ENCODE results near the gene XAB2.

XAB2 gene

DNA sequence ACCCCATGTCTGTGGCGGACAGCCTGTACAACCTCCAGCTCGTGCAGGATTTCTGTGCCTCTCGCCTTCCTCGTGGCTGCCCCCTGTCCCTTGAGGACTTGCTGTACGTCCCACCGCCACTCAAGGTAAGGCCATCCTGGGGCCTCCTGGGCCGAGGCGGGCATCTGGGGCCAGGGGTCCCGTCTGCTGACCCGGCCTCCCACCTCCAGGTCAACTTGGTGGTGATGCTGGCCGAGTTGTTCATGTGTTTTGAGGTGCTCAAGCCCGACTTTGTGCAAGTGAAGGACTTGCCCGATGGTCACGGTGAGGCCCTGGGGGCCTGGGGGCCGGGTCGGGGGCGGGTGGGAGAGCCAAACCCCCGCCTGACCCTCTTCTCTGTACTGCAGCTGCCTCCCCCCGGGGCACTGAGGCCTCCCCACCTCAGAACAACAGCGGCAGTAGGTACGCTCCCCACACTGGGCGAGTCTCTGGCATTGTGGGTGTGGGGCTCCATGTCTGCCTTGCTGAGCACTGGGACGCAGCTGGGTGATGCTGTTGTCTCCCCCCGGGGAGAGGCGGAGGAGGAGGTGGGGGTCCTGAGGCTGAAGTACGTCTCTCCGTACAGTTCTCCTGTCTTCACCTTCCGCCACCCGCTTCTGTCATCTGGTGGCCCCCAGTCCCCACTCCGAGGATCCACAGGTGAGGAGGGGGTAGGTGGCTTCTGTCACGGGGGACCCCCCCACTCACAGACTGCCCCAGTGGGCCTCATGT lies 18.7 kb downstream of the XAB2 start:
- no peak overlapping the region for H3K27ac ChIP-seq
- peaks cover 0 to 47% (median 0%) of the 10 kb centered on the region in 3 donors for H3K36me3 ChIP-seq
- H3K27me3 ChIP-seq = peaks cover 0 to 16% of the 10 kb centered on the region in 2 donors
- no peaks in the 10 kb centered on the region for H3K9me3 ChIP-seq
- TF ChIP-seq, protein P1, sequence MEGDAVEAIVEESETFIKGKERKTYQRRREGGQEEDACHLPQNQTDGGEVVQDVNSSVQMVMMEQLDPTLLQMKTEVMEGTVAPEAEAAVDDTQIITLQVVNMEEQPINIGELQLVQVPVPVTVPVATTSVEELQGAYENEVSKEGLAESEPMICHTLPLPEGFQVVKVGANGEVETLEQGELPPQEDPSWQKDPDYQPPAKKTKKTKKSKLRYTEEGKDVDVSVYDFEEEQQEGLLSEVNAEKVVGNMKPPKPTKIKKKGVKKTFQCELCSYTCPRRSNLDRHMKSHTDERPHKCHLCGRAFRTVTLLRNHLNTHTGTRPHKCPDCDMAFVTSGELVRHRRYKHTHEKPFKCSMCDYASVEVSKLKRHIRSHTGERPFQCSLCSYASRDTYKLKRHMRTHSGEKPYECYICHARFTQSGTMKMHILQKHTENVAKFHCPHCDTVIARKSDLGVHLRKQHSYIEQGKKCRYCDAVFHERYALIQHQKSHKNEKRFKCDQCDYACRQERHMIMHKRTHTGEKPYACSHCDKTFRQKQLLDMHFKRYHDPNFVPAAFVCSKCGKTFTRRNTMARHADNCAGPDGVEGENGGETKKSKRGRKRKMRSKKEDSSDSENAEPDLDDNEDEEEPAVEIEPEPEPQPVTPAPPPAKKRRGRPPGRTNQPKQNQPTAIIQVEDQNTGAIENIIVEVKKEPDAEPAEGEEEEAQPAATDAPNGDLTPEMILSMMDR (IDR thresholded peaks at IDR 0.05) = no peak
- no peaks in the 10 kb centered on the region for H3K4me1 ChIP-seq
- DNase-seq = no peak
- intact Hi-C loops (cut with DNase I; ENCODE audit: low total_unique reads) = no loop called here
- no peak overlapping the region for H3K4me3 ChIP-seq

- DNase-seq = no peak
- Histone ChIP-seq H3K4me1 (no peaks in the 10 kb centered on the region), H3K27me3 (peaks cover 0 to 40% of the 10 kb centered on the region in 2 donors)
Measured at GRCh38 chr19:7607874-7608560, 21.3 kb downstream of the XAB2 start.

GRCh38 chr19:7607212-7607873 lies 22.0 kb downstream of the XAB2 start:
- H3K27ac ChIP-seq = no peak overlapping the region
- TF ChIP-seq, protein P1 (IDR thresholded peaks at IDR 0.05) = no peak
- DNase-seq = no peak
- intact Hi-C loops (cut with DNase I; ENCODE audit: low total_unique reads) = no loop called here
- H3K9me3 ChIP-seq = no peaks in the 10 kb centered on the region
- peaks cover 0 to 4% (median 0%) of the 10 kb centered on the region in 4 donors for H3K4me1 ChIP-seq
- H3K36me3 ChIP-seq = peaks cover 0 to 33% (median 0%) of the 10 kb centered on the region in 3 donors
- H3K27me3 ChIP-seq = peaks cover 0 to 47% of the 10 kb centered on the region in 2 donors
- H3K4me3 ChIP-seq = no peak overlapping the region

More at GRCh38 chr19:7607874-7608560, 21.3 kb downstream of the XAB2 start:
- Histone ChIP-seq H3K27ac (no peak overlapping the region), H3K4me3 (no peak overlapping the region), H3K9me3 (no peaks in the 10 kb centered on the region), H3K36me3 (peaks cover 0 to 38% (median 0%) of the 10 kb centered on the region in 3 donors)
- TF ChIP-seq, protein P1 (IDR thresholded peaks at IDR 0.05) = no peak
- intact Hi-C loops (cut with DNase I; ENCODE audit: low total_unique reads) = no loop called here

DNA sequence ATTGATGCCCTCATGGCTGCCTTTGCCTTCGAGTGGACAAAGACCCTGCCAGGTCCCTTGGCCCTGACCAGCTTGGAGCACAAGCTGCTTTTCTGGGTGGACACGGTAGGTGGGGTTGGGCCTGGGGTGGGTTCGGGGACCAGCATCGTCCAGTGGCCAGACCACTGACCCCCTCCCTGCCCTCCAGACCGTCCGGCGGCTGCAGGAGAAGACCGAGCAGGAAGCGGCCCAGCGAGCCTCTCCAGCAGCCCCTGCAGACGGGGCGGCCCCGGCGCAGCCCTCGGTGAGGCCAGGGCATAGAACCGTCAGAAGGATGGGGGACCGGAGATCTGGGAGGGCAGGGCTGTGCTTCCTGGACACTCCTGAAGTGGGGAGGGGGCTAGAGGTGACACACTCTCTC lies 23.1 kb downstream of the XAB2 start:
- Histone ChIP-seq H3K9me3 (no peaks in the 10 kb centered on the region), H3K27ac (no peak overlapping the region), H3K4me3 (no peak overlapping the region), H3K27me3 (peaks cover 0 to 55% of the 10 kb centered on the region in 2 donors), H3K36me3 (peaks cover 0 to 22% (median 0%) of the 10 kb centered on the region in 3 donors), H3K4me1 (peaks cover 0 to 6% (median 0%) of the 10 kb centered on the region in 4 donors)
- TF ChIP-seq, protein P1 (IDR thresholded peaks at IDR 0.05) = no peak
- DNase-seq = no peak
- intact Hi-C loops (cut with DNase I; ENCODE audit: low total_unique reads) = no loop called here

DNA sequence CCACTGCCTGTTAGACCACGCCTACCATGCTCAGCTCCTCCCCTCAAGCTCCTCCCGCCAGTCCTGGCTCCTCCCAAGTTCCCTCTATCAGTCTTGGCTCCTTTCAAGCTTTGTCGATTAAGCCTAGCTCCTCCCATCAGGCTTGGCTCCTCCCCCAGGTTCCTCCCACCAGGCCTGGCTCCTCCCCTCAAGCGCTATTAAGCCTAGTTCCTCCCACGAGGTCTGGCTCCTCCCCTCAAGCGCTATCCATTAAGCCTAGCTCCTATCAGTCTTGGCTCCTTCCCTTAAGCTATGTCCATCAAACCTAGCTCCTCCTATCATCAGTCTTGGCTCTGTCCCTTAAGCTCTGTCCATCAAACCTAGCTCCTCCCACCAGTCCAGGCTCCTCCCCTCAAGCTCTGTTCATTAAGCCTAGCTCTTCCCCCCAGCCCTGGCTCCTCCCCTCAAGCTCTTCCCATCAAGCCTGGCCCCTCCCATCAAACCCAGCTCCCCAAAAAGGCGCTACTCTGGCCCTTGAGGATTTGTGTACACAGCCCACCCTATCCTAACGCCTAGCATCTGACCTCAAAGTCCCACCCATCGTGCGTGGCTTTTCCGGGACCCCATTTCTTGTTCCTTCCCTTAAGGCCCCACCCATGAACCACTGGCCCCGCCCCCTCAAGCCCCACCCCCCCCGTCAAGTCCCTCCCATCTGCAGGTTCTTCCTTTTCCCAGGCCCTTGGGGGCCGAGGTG lies 23.7 kb downstream of the XAB2 start:
- no peak overlapping the region for H3K4me3 ChIP-seq
- TF ChIP-seq, protein P1 (IDR thresholded peaks at IDR 0.05) = no peak
- H3K27ac ChIP-seq = no peak overlapping the region
- DNase-seq = no peak
- H3K9me3 ChIP-seq = no peaks in the 10 kb centered on the region
- peaks cover 0 to 55% of the 10 kb centered on the region in 2 donors for H3K27me3 ChIP-seq
- peaks cover 0 to 17% (median 0%) of the 10 kb centered on the region in 3 donors for H3K36me3 ChIP-seq
- intact Hi-C loops (cut with DNase I; ENCODE audit: low total_unique reads) = no loop called here
- H3K4me1 ChIP-seq = peaks cover 0 to 6% (median 0%) of the 10 kb centered on the region in 4 donors
